Measurements from ENCODE around the gene NLRP10. TPM values are rescaled to one million over a fixed set of nuclear protein-coding genes. Genes with fewer than 3 reads are reported as not detected.

The NLRP10 gene
- total and polyA plus RNA-seq, 8 donors, result not detected

DNA sequence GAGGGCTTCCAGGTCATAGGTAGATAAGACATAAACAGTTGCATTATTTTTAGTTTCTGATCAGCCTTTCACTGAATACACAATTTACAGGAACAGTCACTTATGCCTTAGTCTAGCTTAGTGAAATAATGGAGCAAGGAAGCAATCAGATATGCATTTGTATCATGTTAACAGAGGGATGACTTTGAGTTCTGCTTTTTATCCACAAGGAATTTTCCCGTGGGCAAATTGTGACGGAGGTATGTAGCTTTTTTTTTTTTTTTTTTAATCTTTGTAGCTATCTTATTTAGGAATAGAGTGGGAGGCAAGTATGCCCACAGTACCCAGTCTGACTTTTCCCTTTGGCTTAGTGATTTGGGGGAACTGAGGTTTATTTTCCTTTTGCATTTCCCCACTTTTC is 3.4 kb upstream of the NLRP10 start:
- Histone ChIP-seq H3K27ac (no peak overlapping the region), H3K4me3 (no peak overlapping the region), H3K9me3 (no peaks in the 10 kb centered on the region), H3K36me3 (no peaks in the 10 kb centered on the region), H3K4me1 (no peaks in the 10 kb centered on the region), H3K27me3 (peaks cover 0 to 4% (median 0%) of the 10 kb centered on the region in 3 donors)
- TF ChIP-seq POLR2A (IDR thresholded peaks at IDR 0.05), result no peak
- TF ChIP-seq POLR2AphosphoS5 (IDR thresholded peaks at IDR 0.05), result no peak
- TF ChIP-seq, protein P1, sequence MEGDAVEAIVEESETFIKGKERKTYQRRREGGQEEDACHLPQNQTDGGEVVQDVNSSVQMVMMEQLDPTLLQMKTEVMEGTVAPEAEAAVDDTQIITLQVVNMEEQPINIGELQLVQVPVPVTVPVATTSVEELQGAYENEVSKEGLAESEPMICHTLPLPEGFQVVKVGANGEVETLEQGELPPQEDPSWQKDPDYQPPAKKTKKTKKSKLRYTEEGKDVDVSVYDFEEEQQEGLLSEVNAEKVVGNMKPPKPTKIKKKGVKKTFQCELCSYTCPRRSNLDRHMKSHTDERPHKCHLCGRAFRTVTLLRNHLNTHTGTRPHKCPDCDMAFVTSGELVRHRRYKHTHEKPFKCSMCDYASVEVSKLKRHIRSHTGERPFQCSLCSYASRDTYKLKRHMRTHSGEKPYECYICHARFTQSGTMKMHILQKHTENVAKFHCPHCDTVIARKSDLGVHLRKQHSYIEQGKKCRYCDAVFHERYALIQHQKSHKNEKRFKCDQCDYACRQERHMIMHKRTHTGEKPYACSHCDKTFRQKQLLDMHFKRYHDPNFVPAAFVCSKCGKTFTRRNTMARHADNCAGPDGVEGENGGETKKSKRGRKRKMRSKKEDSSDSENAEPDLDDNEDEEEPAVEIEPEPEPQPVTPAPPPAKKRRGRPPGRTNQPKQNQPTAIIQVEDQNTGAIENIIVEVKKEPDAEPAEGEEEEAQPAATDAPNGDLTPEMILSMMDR (IDR thresholded peaks at IDR 0.05), result no peak
- TF ChIP-seq EP300 (IDR thresholded peaks at IDR 0.05), result no peak
- DNase-seq, result no peak
- WGBS, 5 donors, result 43 to 80% (median 65%) methylated on average over 2 of the region's 2 CpGs
- intact Hi-C loops (cut with DNase I; ENCODE audit: low total_unique reads), result no loop called here

DNA sequence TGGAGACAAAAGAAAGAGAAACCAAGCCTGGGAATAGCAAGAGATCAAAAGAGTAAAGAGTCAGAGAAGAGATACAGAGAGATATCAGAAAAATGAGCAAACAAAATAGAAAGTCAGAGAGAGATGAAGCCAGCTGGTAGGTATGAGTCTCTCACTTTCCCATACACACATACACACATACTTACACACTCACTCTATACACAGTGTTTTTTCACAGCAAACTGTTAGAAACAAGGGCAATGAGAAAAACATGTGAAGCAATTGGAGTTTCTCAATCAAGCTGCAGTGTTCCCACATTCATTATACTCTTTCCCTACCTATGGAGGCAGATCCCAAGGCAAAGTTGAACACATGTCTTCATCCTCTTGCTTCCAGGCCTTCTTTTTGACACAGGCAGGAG is 2.6 kb upstream of the NLRP10 start:
- TF ChIP-seq POLR2A (IDR thresholded peaks at IDR 0.05), result no peak
- no peak for TF ChIP-seq POLR2AphosphoS5 (IDR thresholded peaks at IDR 0.05)
- TF ChIP-seq, protein P1 (IDR thresholded peaks at IDR 0.05), result no peak
- TF ChIP-seq EP300 (IDR thresholded peaks at IDR 0.05), result no peak
- Histone ChIP-seq H3K36me3 (no peaks in the 10 kb centered on the region), H3K4me1 (no peaks in the 10 kb centered on the region), H3K27me3 (peaks cover 0 to 4% (median 0%) of the 10 kb centered on the region in 3 donors), H3K27ac (no peak overlapping the region), H3K9me3 (no peaks in the 10 kb centered on the region), H3K4me3 (no peak overlapping the region)
- intact Hi-C loops (cut with DNase I; ENCODE audit: low total_unique reads), result no loop called here
- no peak for DNase-seq

DNA sequence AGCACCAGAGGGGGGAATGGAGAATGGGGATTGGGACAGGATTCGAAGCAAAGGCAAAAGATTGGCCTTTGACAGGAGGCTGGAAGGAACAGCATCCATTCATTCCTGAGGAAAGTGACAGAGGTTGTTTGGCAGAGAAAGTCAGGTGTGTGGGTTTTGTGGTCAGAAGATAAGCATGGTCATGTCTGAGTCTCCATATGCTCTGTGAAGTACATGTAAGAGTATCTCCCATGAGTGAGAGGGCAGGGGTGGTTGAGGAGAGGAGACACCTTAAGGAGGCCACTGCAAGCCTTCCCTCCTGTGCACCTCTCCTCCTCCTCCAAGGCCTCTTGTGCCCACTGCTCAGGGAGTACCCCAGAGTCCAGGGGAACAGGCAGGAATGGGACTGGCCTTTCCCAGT is 1.9 kb upstream of the NLRP10 start:
- Histone ChIP-seq H3K36me3 (no peaks in the 10 kb centered on the region), H3K9me3 (no peaks in the 10 kb centered on the region), H3K27me3 (peaks cover 0 to 4% (median 0%) of the 10 kb centered on the region in 3 donors), H3K4me1 (no peaks in the 10 kb centered on the region), H3K27ac (no peak overlapping the region), H3K4me3 (no peak overlapping the region)
- WGBS, 5 donors, result 67 to 95% (median 88%) methylated on average over 1 of the region's 1 CpG
- intact Hi-C loops (cut with DNase I; ENCODE audit: low total_unique reads), result no loop called here
- TF ChIP-seq EP300 (IDR thresholded peaks at IDR 0.05) (no peak), POLR2AphosphoS5 (IDR thresholded peaks at IDR 0.05) (no peak), POLR2A (IDR thresholded peaks at IDR 0.05) (no peak)
- TF ChIP-seq, protein P1 (IDR thresholded peaks at IDR 0.05), result no peak
- DNase-seq, result no peak

DNA sequence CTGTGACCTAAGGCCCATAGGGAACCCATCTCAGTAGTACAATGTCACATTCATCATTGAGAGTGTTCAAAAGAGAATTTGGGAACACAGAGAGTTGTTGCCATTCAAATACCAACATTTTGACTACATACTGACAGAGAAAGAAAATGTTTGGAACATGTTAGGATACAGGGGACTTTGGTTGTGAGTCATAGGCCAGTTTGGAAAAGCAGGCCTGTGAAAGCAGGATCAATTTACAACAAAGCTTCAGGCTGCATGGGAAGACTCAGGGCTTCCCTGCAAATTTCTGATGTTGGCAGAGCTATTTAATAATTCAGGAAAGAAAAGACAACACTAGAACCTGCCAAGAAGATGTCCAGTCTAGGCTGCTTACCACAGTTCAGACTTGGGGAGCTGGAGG is 374 bp downstream of the NLRP10 start:
- intact Hi-C loops (cut with DNase I; ENCODE audit: low total_unique reads), result no loop called here
- Histone ChIP-seq H3K27ac (no peak overlapping the region), H3K4me3 (no peak overlapping the region), H3K4me1 (no peaks in the 10 kb centered on the region), H3K27me3 (peaks cover 0 to 6% (median 0%) of the 10 kb centered on the region in 3 donors), H3K36me3 (no peaks in the 10 kb centered on the region), H3K9me3 (no peaks in the 10 kb centered on the region)
- TF ChIP-seq POLR2AphosphoS5 (IDR thresholded peaks at IDR 0.05) (no peak), EP300 (IDR thresholded peaks at IDR 0.05) (no peak), POLR2A (IDR thresholded peaks at IDR 0.05) (no peak)
- TF ChIP-seq, protein P1 (IDR thresholded peaks at IDR 0.05), result no peak
- no peak for DNase-seq
